GM23248 (cell line): ENCODE results near the gene ANTXR2. TPM values are rescaled to one million over a fixed set of nuclear protein-coding genes. Genes with fewer than 3 reads are reported as not detected.

ENCODE experiments used
- DNase-seq: peaks from one replicate; pipeline ENCODE4 v3.0.0-alpha.2; 2015
- H2AFZ ChIP-seq: fragments of 200-600 bp; sonication (generic); 2 replicates; pipeline ENCODE4 v1.6.1; 2016; ENCODE audit warnings: antibody characterized with exemption
- H3F3A ChIP-seq: fragments of 200-600 bp; sonication (generic); 2 replicates; pipeline ENCODE4 v1.6.1; 2016; ENCODE audit warnings: mild to moderate bottlenecking, antibody characterized with exemption, mixed run types; ENCODE audit not compliant: insufficient read depth
- H3K27ac ChIP-seq: fragments of 200-600 bp; sonication (generic); 2 replicates; pipeline ENCODE4 v1.5.1; 2016; ENCODE audit warnings: mild to moderate bottlenecking
- H3K27me3 ChIP-seq: fragments of 200-600 bp; sonication (generic); replicated peaks from 2 replicates; pipeline ENCODE4 v1.6.1; 2016; ENCODE audit warnings: mild to moderate bottlenecking; ENCODE audit not compliant: insufficient read depth
- H3K36me3 ChIP-seq: fragments of 200-600 bp; sonication (generic); 2 replicates; pipeline ENCODE4 v1.6.1; 2016; ENCODE audit warnings: low read depth, mild to moderate bottlenecking
- H3K4me1 ChIP-seq: fragments of 200-600 bp; sonication (generic); 2 replicates; pipeline ENCODE4 v1.6.1; 2016; ENCODE audit warnings: mild to moderate bottlenecking; ENCODE audit not compliant: insufficient read depth
- H3K4me2 ChIP-seq: fragments of 200-600 bp; sonication (generic); one replicate; pipeline ENCODE4 v1.6.1; 2016; ENCODE audit warnings: mild to moderate bottlenecking; ENCODE audit not compliant: unreplicated experiment
- H3K4me3 ChIP-seq: fragments of 200-600 bp; sonication (generic); 2 replicates; pipeline ENCODE4 v1.5.1; 2016; ENCODE audit warnings: mild to moderate bottlenecking
- H3K79me2 ChIP-seq: fragments of 200-600 bp; sonication (generic); 2 replicates; pipeline ENCODE4 v1.6.1; 2016; ENCODE audit warnings: mild to moderate bottlenecking; ENCODE audit not compliant: insufficient read depth
- H3K9ac ChIP-seq: fragments of 200-600 bp; sonication (generic); 2 replicates; pipeline ENCODE4 v1.6.1; 2016; ENCODE audit warnings: mild to moderate bottlenecking
- H3K9me2 ChIP-seq: fragments of 200-600 bp; sonication (generic); 2 replicates; pipeline ENCODE4 v1.6.1; 2016; ENCODE audit warnings: mixed run types, mild to moderate bottlenecking, moderate library complexity; ENCODE audit not compliant: insufficient read depth
- H3K9me3 ChIP-seq: fragments of 200-600 bp; sonication (generic); one replicate; pipeline ENCODE4 v1.6.1; 2017; ENCODE audit warnings: low read depth
- H4K20me1 ChIP-seq: fragments of 200-600 bp; sonication (generic); 2 replicates; pipeline ENCODE4 v1.6.0; 2016; ENCODE audit not compliant: insufficient read depth
- EZH2 ChIP-seq: fragments of 200-600 bp; sonication (generic); IDR thresholded peaks from 2 replicates; pipeline ENCODE4 v1.6.1; 2018; ENCODE audit warnings: antibody characterized with exemption, mild to moderate bottlenecking; ENCODE audit not compliant: insufficient read depth, poor library complexity, severe bottlenecking
- EZH2phosphoT487 ChIP-seq: fragments of 200-600 bp; sonication (generic); IDR thresholded peaks from 2 replicates; pipeline ENCODE4 v1.6.1; 2018; ENCODE audit warnings: antibody characterized with exemption, moderate library complexity, mild to moderate bottlenecking, low read depth; ENCODE audit not compliant: insufficient read depth
- WGBS, 2 experiments: methylation state at CpG; one replicate each; pipeline ENCODE4 v1.1.6; 2015 to 2017; ENCODE audit warnings: low lambda C conversion rate in 2 of 2, low coverage in 1 of 2; ENCODE audit errors: missing lambda C conversion rate in 2 of 2; 5-methylcytosine and 5-hydroxymethylcytosine counted together
- in situ Hi-C: fragments of 300-500 bp; cut with MboI; formaldehyde crosslinking; loops from 2 replicates; pipeline ENCODE4 v1.15.0; 2020
- polyA plus RNA-seq: library from polyadenylated mRNA; unstranded; fragments of >200 nt; fragmentation: Nextera tagmentation; extraction: Ambion mirVana; gene quantifications from 2 replicates; pipeline ENCODE4 v1.2.1, GENCODE V29; 2016
- total RNA-seq: library from RNA; depleted of rRNA; stranded (reverse); fragments of >200 nt; shearing (Covaris generic); gene quantifications from 2 replicates; pipeline ENCODE4 v1.2.3, GENCODE V29; 2014

Gene ANTXR2
- total and polyA plus RNA-seq, 2 experiments from 2014 or later = 77.2 to 87.5 TPM

DNA sequence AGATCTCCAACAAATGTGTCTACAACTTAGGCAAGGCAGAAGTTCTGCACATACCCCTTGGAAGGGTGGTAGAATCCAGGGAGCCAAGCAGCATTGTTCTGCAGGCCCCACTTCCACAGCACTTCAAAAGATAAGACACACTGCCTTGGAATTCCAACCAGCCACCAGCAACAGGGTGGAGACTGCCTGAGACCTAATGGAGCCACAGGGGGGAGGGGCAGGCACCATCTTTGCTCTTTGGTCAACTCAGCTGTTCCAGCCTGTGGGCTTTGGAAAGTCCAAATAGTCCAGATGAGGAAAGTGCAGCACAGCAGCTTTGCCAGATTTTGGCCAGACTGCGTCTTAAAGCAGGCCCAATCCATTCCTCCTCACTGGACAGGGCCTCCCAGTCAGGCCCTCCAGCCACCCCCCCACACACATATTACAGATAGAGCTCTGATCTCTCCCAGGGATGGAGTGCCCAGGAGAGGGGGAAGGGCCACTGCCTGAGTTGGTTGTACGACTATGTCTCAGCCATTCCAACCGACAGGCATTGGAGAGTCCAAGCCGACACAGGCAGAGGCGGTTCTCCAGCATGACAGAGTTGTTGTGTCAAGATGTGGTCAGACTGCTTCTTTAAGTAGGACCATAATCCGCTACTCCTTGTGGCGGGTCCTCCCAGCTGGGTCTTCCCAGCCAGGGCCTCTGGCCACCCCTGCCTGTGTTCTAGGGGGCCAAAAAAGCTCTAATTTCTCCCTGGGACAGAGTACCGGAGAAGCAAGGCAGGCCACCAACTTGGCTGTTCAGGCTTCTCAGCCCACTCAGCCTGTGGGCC lies 42.5 kb upstream of the ANTXR2 start:
- Histone ChIP-seq H4K20me1 (no peaks in the 10 kb centered on the region), H3K27me3 (no peaks in the 10 kb centered on the region), H3K9me2 (no peaks in the 10 kb centered on the region), H3F3A (no peaks in the 10 kb centered on the region), H3K9me3 (no peaks in the 10 kb centered on the region), H3K4me2 (no peak overlapping the region), H3K79me2 (no peaks in the 10 kb centered on the region), H3K4me1 (peaks cover 14% of the 10 kb centered on the region), H3K36me3 (no peaks in the 10 kb centered on the region), H3K9ac (no peak overlapping the region), H3K27ac (no peak overlapping the region), H3K4me3 (no peak overlapping the region), H2AFZ (peak overlapping the region; percentile 25; the same call in 1 of the 2 replicates)
- TF ChIP-seq EZH2phosphoT487 (no peak), EZH2 (no peak)
- DNase-seq = peak; percentile 40
- 93 to 97% methylated on average over 8 of the region's 8 CpGs for WGBS, 2 experiments
- in situ Hi-C loops = no loop called here

DNA sequence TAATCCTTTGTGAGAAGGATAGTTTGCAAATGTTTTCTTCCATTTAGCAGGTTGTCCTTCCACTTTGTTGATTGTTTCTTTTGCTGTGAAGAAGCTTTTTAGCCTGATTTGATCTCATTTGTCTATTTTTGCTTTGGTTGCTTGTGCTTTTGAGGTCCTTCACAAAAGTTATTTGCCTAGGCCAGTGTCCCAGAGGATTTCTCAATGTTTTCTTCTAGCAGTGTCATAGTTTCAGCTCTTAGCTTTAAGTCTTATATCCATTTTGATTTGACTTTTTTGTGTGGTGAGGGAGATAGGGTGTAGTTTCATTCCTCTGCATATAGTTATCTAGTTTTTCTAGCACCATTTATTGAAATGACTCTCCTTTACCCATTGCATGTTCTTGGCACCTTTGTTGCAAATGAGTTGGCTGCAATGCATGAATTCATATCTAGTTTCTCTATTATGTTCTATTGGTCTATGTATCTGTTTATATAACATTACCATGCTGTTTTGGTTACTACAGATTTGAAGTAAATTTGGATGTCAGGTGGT lies 41.8 kb upstream of the ANTXR2 start:
- H3K27ac ChIP-seq = no peak overlapping the region
- H3K4me2 ChIP-seq = no peak overlapping the region

DNA sequence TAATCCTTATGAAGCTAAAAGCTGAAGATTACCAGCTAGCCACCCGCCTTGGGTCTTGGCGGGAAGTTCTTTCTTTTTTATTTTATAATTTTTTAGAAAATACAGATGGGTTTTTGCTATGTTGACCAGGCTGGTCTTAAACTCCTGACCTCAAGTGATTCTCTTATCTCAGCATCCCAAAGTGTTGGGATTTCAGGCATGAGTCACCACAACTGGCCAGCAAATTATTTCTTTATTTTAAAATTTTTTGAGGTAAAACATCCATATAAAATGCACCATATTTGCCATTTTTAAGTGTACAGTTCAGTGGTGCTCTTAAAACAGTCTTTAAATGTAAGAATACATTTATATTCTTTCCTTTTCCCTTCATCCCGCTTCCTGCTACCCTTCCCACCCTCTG lies 40.6 kb upstream of the ANTXR2 start:
- H3K79me2 ChIP-seq = no peaks in the 10 kb centered on the region
- no peak overlapping the region for H3K4me3 ChIP-seq
- no peaks in the 10 kb centered on the region for H3K36me3 ChIP-seq
- no peak overlapping the region for H2AFZ ChIP-seq
- no peaks in the 10 kb centered on the region for H3K9me3 ChIP-seq
- no peak overlapping the region for H3K4me2 ChIP-seq
- H3F3A ChIP-seq = no peaks in the 10 kb centered on the region
- in situ Hi-C loops = no loop called here
- H3K4me1 ChIP-seq = peaks cover 14% of the 10 kb centered on the region
- no peaks in the 10 kb centered on the region; the same call in 1 of the 2 replicates for H3K9me2 ChIP-seq
- H3K27ac ChIP-seq = no peak overlapping the region
- TF ChIP-seq EZH2 (no peak), EZH2phosphoT487 (no peak)
- no peaks in the 10 kb centered on the region for H4K20me1 ChIP-seq
- H3K27me3 ChIP-seq = no peaks in the 10 kb centered on the region
- H3K9ac ChIP-seq = no peak overlapping the region
- 91 to 95% methylated on average over 3 of the region's 3 CpGs for WGBS, 2 experiments
- no peak for DNase-seq

More for the DNA sequence above, 41.8 kb upstream of the ANTXR2 start:
- Histone ChIP-seq H3K79me2 (no peaks in the 10 kb centered on the region), H3K4me3 (no peak overlapping the region), H4K20me1 (no peaks in the 10 kb centered on the region), H3K36me3 (no peaks in the 10 kb centered on the region), H3K9me3 (no peaks in the 10 kb centered on the region), H3F3A (no peaks in the 10 kb centered on the region), H2AFZ (no peak overlapping the region), H3K9me2 (no peaks in the 10 kb centered on the region), H3K4me1 (peaks cover 14% of the 10 kb centered on the region), H3K27me3 (no peaks in the 10 kb centered on the region), H3K9ac (no peak overlapping the region)
- DNase-seq = no peak
- TF ChIP-seq EZH2 (no peak), EZH2phosphoT487 (no peak)
- in situ Hi-C loops = no loop called here

GRCh38 chr4:80112236-80112635 lies 39.2 kb upstream of the ANTXR2 start:
- TF ChIP-seq EZH2phosphoT487 (no peak), EZH2 (no peak)
- peaks cover 14% of the 10 kb centered on the region for H3K4me1 ChIP-seq
- no peak overlapping the region for H3K9ac ChIP-seq
- no peaks in the 10 kb centered on the region for H4K20me1 ChIP-seq
- H3F3A ChIP-seq = no peaks in the 10 kb centered on the region
- H3K36me3 ChIP-seq = no peaks in the 10 kb centered on the region
- in situ Hi-C loops = no loop called here
- H3K9me2 ChIP-seq = no peaks in the 10 kb centered on the region; the same call in 1 of the 2 replicates
- H3K27ac ChIP-seq = no peak overlapping the region
- H3K4me3 ChIP-seq = no peak overlapping the region
- H2AFZ ChIP-seq = no peak overlapping the region
- H3K79me2 ChIP-seq = no peaks in the 10 kb centered on the region
- WGBS, 2 experiments = 11 to 19% methylated on average over 3 of the region's 3 CpGs
- H3K9me3 ChIP-seq = no peaks in the 10 kb centered on the region
- DNase-seq = peak; percentile 76
- no peak overlapping the region for H3K4me2 ChIP-seq
- H3K27me3 ChIP-seq = no peaks in the 10 kb centered on the region
